HepG2 (cell line): ENCODE results near the gene KRT4. TPM values are rescaled to one million over a fixed set of nuclear protein-coding genes. Genes with fewer than 3 reads are reported as not detected.

Source experiments
- ATAC-seq: fragments of 200-7000 bp; cut with Tn5 transposase; 3 replicates; pipeline ENCODE4 v1.9.1; 2020; ENCODE audit warnings: mild to moderate bottlenecking, moderate library complexity
- BruUV-seq: library from RNA; stranded (reverse); fragments of 400-500 nt; replicated peaks from 2 replicates; lab custom pipeline; 2021; lab: Mats Ljungman, UMichigan
- CTCF ChIA-PET: fragments of 300-600 bp; formaldehyde crosslinking; extraction: SDS; loops from one replicate; lab custom pipeline; 2021; ENCODE audit warnings: low total read pairs, inconsistent platforms, low intra/inter-chr PET ratio; lab: Yijun Ruan, JAX
- POLR2A ChIA-PET: fragments of 350-600 bp; sonication (Branson Sonifier 250); formaldehyde crosslinking; loops from one replicate; lab custom pipeline; 2020; ENCODE audit warnings: antibody characterized with exemption, inconsistent platforms; lab: Yijun Ruan, JAX
- DNase-seq: peaks from one replicate; pipeline ENCODE4 v3.0.0-alpha.2; 2015; ENCODE audit warnings: low spot score
- FAIRE-seq: peaks from 3 replicates; lab custom pipeline; 2011; peaks lifted over from hg19 to GRCh38; lab: Jason Lieb, UNC
- H2AFZ ChIP-seq: one replicate; pipeline ENCODE4 v1.6.1; 2011; ENCODE audit warnings: low read length, inconsistent platforms
- H3K27ac ChIP-seq: fragments of 300-600 bp; 3 replicates; pipeline ENCODE4 v1.8.0; 2011; ENCODE audit warnings: mixed run types, mild to moderate bottlenecking, mixed read lengths, low read length, inconsistent platforms; ENCODE audit not compliant: insufficient read depth; ENCODE audit errors: extremely low read length
- H3K27me3 ChIP-seq, 2 experiments: fragments of 200-600 bp in 1 of 2; 2 replicates in 1 of 2; 3 replicates in 1 of 2; pipeline versions ENCODE4 v1.6.0 to v1.8.0; 2011; ENCODE audit warnings: low read length in 2 of 2, mild to moderate bottlenecking in 2 of 2, moderate library complexity in 2 of 2, inconsistent platforms in 1 of 2; ENCODE audit not compliant: insufficient read depth in 2 of 2, control insufficient read depth in 1 of 2
- H3K36me3 ChIP-seq, 2 experiments: fragments of 200-600 bp in 1 of 2; replicated peaks in 1 of 2; 2 replicates in 1 of 2; 3 replicates in 1 of 2; pipeline versions ENCODE4 v1.5.1 to v1.8.0; 2011; ENCODE audit warnings: low read length in 2 of 2, inconsistent platforms in 1 of 2; ENCODE audit not compliant: insufficient read depth in 2 of 2, control insufficient read depth in 1 of 2
- H3K4me1 ChIP-seq: 2 replicates; pipeline ENCODE4 v1.5.1; 2012; ENCODE audit warnings: low read length, inconsistent platforms; ENCODE audit not compliant: insufficient read depth
- H3K4me2 ChIP-seq: 2 replicates; pipeline ENCODE4 v1.6.0; 2011; ENCODE audit warnings: low read depth, low read length, inconsistent platforms
- H3K4me3 ChIP-seq, 3 experiments: fragments of 200-600 bp in 1 of 3; sonication (generic), shearing (Covaris generic) in 1 of 3; replicated peaks in 1 of 3; 2 replicates each; pipeline ENCODE4 v1.5.1; 2011 to 2016; ENCODE audit warnings: low read length in 3 of 3, inconsistent platforms in 2 of 3, low read depth in 2 of 3, mild to moderate bottlenecking in 2 of 3, control low read depth in 1 of 3, mixed read lengths in 1 of 3; ENCODE audit not compliant: insufficient read depth in 1 of 3
- H3K79me2 ChIP-seq: one replicate; pipeline ENCODE4 v1.6.1; 2011; ENCODE audit warnings: low read length, inconsistent platforms; ENCODE audit not compliant: insufficient read depth
- H3K9ac ChIP-seq: 2 replicates; pipeline ENCODE4 v1.6.0; 2011; ENCODE audit warnings: mild to moderate bottlenecking, low read depth, low read length, inconsistent platforms; ENCODE audit not compliant: insufficient read depth
- H3K9me3 ChIP-seq: 2 replicates; pipeline ENCODE4 v1.5.1; 2012; ENCODE audit warnings: mild to moderate bottlenecking, low read length
- H4K20me1 ChIP-seq: 2 replicates; pipeline ENCODE4 v1.6.0; 2011; ENCODE audit warnings: inconsistent platforms, mild to moderate bottlenecking, low read length, moderate library complexity; ENCODE audit not compliant: insufficient read depth
- CCDC6 ChIP-seq: sonication (generic); formaldehyde crosslinking; IDR thresholded peaks from 2 replicates; pipeline ENCODE4 v1.8.1; 2022; ENCODE audit warnings: mild to moderate bottlenecking, missing genetic modification reagents, moderate library complexity
- GFI1 ChIP-seq: sonication (generic); formaldehyde crosslinking; IDR thresholded peaks from 2 replicates; pipeline ENCODE4 v1.5.0; 2020; ENCODE audit warnings: missing genetic modification reagents, mild to moderate bottlenecking, borderline replicate concordance
- HNF4A ChIP-seq: sonication (generic); formaldehyde crosslinking; IDR thresholded peaks from 2 replicates; pipeline ENCODE4 v1.4.0; 2020; ENCODE audit warnings: missing genetic modification reagents
- MYNN ChIP-seq: sonication (generic); formaldehyde crosslinking; IDR thresholded peaks from 2 replicates; pipeline ENCODE4 v1.4.0; 2020; ENCODE audit warnings: mild to moderate bottlenecking, low read depth, missing genetic modification reagents
- NBN ChIP-seq: fragments of 450-650 bp; conservative IDR thresholded peaks from 2 replicates; pipeline ENCODE4 v1.6.1; 2017
- NFIB ChIP-seq: sonication (generic); formaldehyde crosslinking; IDR thresholded peaks from 2 replicates; pipeline ENCODE4 v1.9.0; 2021; ENCODE audit warnings: missing genetic modification reagents, mild to moderate bottlenecking, borderline replicate concordance
- RELA ChIP-seq: sonication (generic); formaldehyde crosslinking; IDR thresholded peaks from 2 replicates; pipeline ENCODE4 v1.4.0; 2020; ENCODE audit warnings: missing genetic modification reagents
- ZNF281 ChIP-seq: sonication (generic); formaldehyde crosslinking; IDR thresholded peaks from 2 replicates; pipeline ENCODE4 v1.4.0; 2020; ENCODE audit warnings: missing genetic modification reagents, borderline replicate concordance
- ZNF3 ChIP-seq: IDR thresholded peaks from 2 replicates; pipeline ENCODE4 v1.7.0; 2017; ENCODE audit warnings: inconsistent platforms
- ZNF850 ChIP-seq: sonication (generic); formaldehyde crosslinking; conservative IDR thresholded peaks from 2 replicates; pipeline ENCODE4 v1.9.0; 2021; ENCODE audit warnings: mild to moderate bottlenecking, missing genetic modification reagents
- whole genome bisulfite sequencing: methylation state at CpG from one replicate; pipeline ENCODE4 v1.1.6; 2017; ENCODE audit warnings: low lambda C conversion rate; 5-methylcytosine and 5-hydroxymethylcytosine counted together
- in situ Hi-C: cut with HindIII; loops from 2 replicates; pipeline ENCODE4 v1.10.0; 2017; ENCODE audit warnings: low pct_unique_long_range_greater_than_20kb; ENCODE audit not compliant: extremely low pct_ligation_motif_present
- intact Hi-C: fragments of 100-400 bp; cut with micrococcal nuclease; formaldehyde crosslinking; loops from one replicate; pipeline ENCODE4 v1.10.0; 2022; ENCODE audit not compliant: unreplicated experiment
- polyA plus RNA-seq, 8 experiments: library from polyadenylated mRNA; depleted of rRNA in 3 of 8; stranded (reverse) in 7 of 8; unstranded in 1 of 8; fragments of >200 nt; fragmentation: Illumina TruSeq in 4 of 8; extraction: Trizol in 4 of 8; gene quantifications; 2 replicates each; pipeline versions ENCODE4 v1.2.1 to v1.2.3, GENCODE V29; 2011 to 2016; ENCODE audit warnings: low read depth in 4 of 8, missing spikeins in 1 of 8, mixed read lengths in 1 of 8; ENCODE audit not compliant: insufficient read depth in 1 of 8
- total RNA-seq, 5 experiments: library from RNA; depleted of rRNA; stranded (reverse); fragments of >200 nt; fragmentation: Illumina TruSeq; extraction: Trizol; gene quantifications; 2 replicates each; pipeline ENCODE4 v1.2.3, GENCODE V29; 2016; ENCODE audit warnings: low read depth in 1 of 5
- TF ChIP-seq, protein P1 (sequence below): sonication (generic); formaldehyde crosslinking; IDR thresholded peaks from 2 replicates; pipeline ENCODE4 v1.4.0; 2020; ENCODE audit warnings: missing genetic modification reagents, low read depth, mild to moderate bottlenecking, borderline replicate concordance
- TF ChIP-seq, protein P2 (sequence below): sonication (generic); formaldehyde crosslinking; IDR thresholded peaks from 2 replicates; pipeline ENCODE4 v1.8.1; 2023; ENCODE audit warnings: missing genetic modification reagents, mild to moderate bottlenecking, borderline replicate concordance

Gene KRT4
- total and polyA plus RNA-seq, 2 of the 13 experiments (the other 11 are each of a cell fraction or from before 2014, with no cell fraction given): not detected

- TF ChIP-seq NFIB (CRISPR knock-in tag): no peak
- no peak for TF ChIP-seq RELA (CRISPR knock-in tag)
These were observed 12.1 kb downstream of the KRT4 start (continued) for GRCh38 chr12:52801773-52802172.

DNA sequence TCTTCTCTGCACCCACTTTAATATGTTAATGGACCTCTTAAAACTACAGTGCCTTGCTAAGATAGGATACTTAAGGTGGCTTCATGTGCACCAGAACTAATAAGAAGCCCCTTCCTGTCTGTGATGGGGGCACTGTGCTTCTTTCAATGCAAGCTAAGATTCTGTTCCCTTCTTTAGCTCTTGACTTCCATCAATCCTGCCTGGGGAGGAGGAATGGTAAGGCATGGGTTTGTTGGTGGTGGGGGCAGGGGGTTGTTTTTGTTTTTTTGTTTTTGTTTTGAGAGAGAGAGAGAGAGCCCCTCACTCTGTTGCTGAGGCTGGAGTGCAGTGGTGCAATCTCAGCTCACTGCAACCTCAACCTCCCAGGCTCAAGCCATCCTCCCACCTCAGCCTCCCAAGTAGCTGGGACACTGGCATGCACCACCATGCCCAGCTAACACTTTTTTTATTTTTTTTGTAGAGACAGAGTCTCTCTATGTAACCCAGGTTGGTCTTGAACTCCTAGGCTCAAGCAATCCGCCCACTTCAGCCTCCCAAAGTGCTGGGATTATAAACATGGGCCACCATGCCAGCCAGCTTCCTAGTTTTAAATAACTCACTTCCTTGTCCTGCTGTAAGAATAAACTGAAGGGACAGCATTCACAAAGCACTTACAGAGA, 13.5 kb downstream of the KRT4 start:
- POLR2A ChIA-PET: no interaction called here
- CTCF ChIA-PET: no interaction called here
- ATAC-seq: no peak
- H4K20me1 ChIP-seq: no peaks in the 10 kb centered on the region
- DNase-seq: no peak
- in situ Hi-C loops (no loop called here), intact Hi-C loops (no loop called here)
- no peak overlapping the region for H2AFZ ChIP-seq
- H3K27me3 ChIP-seq: no peaks in the 10 kb centered on the region; a peak in 1 of 5 replicates
- no peaks in the 10 kb centered on the region for H3K36me3 ChIP-seq
- H3K4me1 ChIP-seq: no peaks in the 10 kb centered on the region
- no TSS peak for BruUV-seq
- no peak overlapping the region for H3K4me3 ChIP-seq
- H3K4me2 ChIP-seq: no peak overlapping the region
- no peak overlapping the region for H3K27ac ChIP-seq
- TF ChIP-seq GFI1 (CRISPR knock-in tag): no peak
- TF ChIP-seq, all 625 proteins: peak for 0
- no peaks in the 10 kb centered on the region for H3K9me3 ChIP-seq
- WGBS: 5% methylated on average over 1 of the region's 1 CpG
- H3K79me2 ChIP-seq: no peaks in the 10 kb centered on the region
- FAIRE-seq: no peak
- H3K9ac ChIP-seq: no peak overlapping the region

DNA sequence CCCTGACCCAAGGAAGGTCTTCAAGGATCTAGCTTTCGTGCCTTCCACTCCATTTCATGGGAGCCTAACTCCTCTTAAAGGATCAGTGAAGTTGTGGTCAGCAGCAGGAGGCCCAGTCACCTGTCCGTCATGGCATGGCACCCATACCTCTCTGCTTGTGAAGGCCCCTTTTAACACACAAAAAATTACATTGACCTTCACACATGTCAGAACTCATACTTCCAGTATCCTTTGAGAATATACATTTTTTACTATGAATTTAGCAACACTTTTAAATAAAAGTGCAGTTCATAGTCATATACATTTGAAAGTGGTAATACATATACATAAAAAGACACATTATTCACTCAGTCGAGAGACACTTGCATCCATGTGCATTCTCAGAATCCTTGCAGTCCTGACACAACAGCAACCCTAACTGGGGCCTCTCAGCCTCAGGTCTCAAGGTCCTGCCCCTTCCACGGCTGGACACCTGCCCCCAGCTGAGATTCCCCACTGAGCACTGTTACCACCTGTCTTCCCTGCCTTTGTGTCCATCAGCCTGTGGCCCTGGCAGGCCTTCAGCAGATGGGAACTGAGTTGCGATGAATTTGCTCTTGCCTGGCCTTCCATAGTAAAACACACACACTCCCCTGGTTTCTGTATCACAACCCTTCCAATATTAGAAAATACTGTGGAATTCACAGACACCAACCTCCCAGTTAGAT, 14.3 kb downstream of the KRT4 start:
- WGBS: 29% methylated on average over 4 of the region's 5 CpGs
- H3K4me1 ChIP-seq: no peaks in the 10 kb centered on the region
- H3K27ac ChIP-seq: no peak overlapping the region
- H3K4me3 ChIP-seq: no peak overlapping the region
- H3K9ac ChIP-seq: no peak overlapping the region
- in situ Hi-C loops (no loop called here), intact Hi-C loops (no loop called here)
- no peaks in the 10 kb centered on the region for H3K9me3 ChIP-seq
- H3K4me2 ChIP-seq: no peak overlapping the region
- peaks cover 0 to 1% of the 10 kb centered on the region in 2 experiments; a peak in 2 of 5 replicates for H3K27me3 ChIP-seq
- H4K20me1 ChIP-seq: no peaks in the 10 kb centered on the region
- CTCF ChIA-PET: no interaction called here
- no TSS peak for BruUV-seq
- DNase-seq (no peak), ATAC-seq (no peak), FAIRE-seq (no peak)
- POLR2A ChIA-PET: no interaction called here
- H3K36me3 ChIP-seq: no peaks in the 10 kb centered on the region
- no peak overlapping the region for H2AFZ ChIP-seq
- no peaks in the 10 kb centered on the region for H3K79me2 ChIP-seq
- TF ChIP-seq HNF4A (CRISPR knock-in tag) (no peak), CCDC6 (CRISPR knock-in tag) (no peak), ZNF850 (CRISPR knock-in tag) (no peak), MYNN (CRISPR knock-in tag) (no peak), NBN (no peak), ZNF3 (CRISPR knock-in tag) (no peak), ZNF281 (CRISPR knock-in tag) (no peak)
- TF ChIP-seq, protein P1, sequence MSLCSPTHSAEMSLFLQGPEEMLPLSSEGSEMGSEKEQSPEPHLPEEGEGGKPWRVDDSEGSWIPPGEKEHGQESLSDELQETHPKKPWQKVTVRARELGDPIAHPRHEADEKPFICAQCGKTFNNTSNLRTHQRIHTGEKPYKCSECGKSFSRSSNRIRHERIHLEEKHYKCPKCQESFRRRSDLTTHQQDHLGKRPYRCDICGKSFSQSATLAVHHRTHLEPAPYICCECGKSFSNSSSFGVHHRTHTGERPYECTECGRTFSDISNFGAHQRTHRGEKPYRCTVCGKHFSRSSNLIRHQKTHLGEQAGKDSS (CRISPR knock-in tag): no peak
- TF ChIP-seq, protein P2, sequence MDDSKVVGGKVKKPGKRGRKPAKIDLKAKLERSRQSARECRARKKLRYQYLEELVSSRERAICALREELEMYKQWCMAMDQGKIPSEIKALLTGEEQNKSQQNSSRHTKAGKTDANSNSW: no peak
